Activated CD4-positive, alpha-beta T cell treated with anti-CD3 and anti-CD28 coated beads for 36 hours (primary cell): ENCODE results near the gene PSMD9. TPM values are rescaled to one million over a fixed set of nuclear protein-coding genes. Genes with fewer than 3 reads are reported as not detected.
"Not testable (repeated sequence)": the region's sequence is repeated elsewhere in the genome, so short reads cannot be mapped to it uniquely, and the experiment has no call there.

Experiments
- ATAC-seq: fragments of 200-7000 bp; cut with Tn5 transposase; one replicate; pipeline ENCODE4 v1.10.0; 2021; ENCODE audit warnings: mild to moderate bottlenecking, moderate library complexity
- CTCF ChIA-PET: fragments of 350-600 bp; sonication (Branson Sonifier 250); formaldehyde crosslinking; loops from one replicate; lab custom pipeline; 2021; ENCODE audit warnings: antibody characterized with exemption; lab: Charles Lee
- POLR2A ChIA-PET: fragments of 350-600 bp; sonication (Branson Sonifier 250); formaldehyde crosslinking; loops from one replicate; lab custom pipeline; 2021; ENCODE audit warnings: antibody characterized with exemption, inconsistent platforms; lab: Charles Lee
- DNase-seq: peaks from one replicate; pipeline ENCODE4 v3.0.0-alpha.2; 2020
- H3K27ac Mint-ChIP-seq: one replicate; pipeline ENCODE4 v1.8.0; 2021; ENCODE audit warnings: mixed read lengths
- H3K27me3 Mint-ChIP-seq: one replicate; pipeline ENCODE4 v1.8.0; 2021; ENCODE audit warnings: mixed read lengths
- H3K36me3 Mint-ChIP-seq: one replicate; pipeline ENCODE4 v1.8.0; 2021; ENCODE audit warnings: low read depth, mixed read lengths
- H3K4me1 Mint-ChIP-seq: one replicate; pipeline ENCODE4 v1.8.0; 2021; ENCODE audit warnings: mixed read lengths
- H3K4me3 Mint-ChIP-seq: one replicate; pipeline ENCODE4 v1.8.0; 2021; ENCODE audit warnings: mild to moderate bottlenecking, moderate library complexity, mixed read lengths
- H3K9me3 Mint-ChIP-seq: one replicate; pipeline ENCODE4 v1.8.0; 2021; ENCODE audit warnings: low read depth, mixed read lengths
- intact Hi-C, 2 experiments: fragments of 100-400 bp; cut with DNase I in 1 of 2; cut with micrococcal nuclease in 1 of 2; formaldehyde crosslinking; loops; one replicate each; pipeline versions ENCODE4 v1.14.2 to v1.15.1; 2022 to 2024; cut with DNase I, micrococcal nuclease
- total RNA-seq, 2 experiments: library from RNA; stranded (reverse); gene quantifications; one replicate each; pipeline ENCODE4 v1.2.3, GENCODE V29; 2021

Gene PSMD9
- total RNA-seq, 2 experiments from 2014 or later = 50.4 to 56.2 TPM

DNA sequence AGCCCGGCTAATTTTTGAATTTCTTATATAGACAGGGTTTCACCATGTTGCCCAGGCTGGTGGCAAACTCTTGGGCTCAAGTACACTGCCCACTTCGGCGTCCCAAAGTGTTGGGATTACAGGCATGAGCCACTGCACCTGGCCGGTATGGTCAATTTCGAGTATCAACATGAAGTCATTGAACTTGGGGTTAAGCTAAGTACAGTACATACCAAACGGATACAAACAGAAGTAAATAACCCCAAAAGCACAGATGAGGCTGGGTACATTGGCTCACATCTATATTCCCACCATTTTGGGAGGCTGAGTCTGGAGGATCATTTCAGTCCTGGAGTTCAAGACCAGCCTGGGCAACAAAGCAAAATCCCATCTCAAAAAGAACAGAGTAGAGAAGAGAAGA is 13.0 kb upstream of the PSMD9 start:
- no peaks in the 10 kb centered on the region for H3K9me3 Mint-ChIP-seq
- DNase-seq (no peak), ATAC-seq (no peak)
- H3K36me3 Mint-ChIP-seq = no peaks in the 10 kb centered on the region
- H3K4me3 Mint-ChIP-seq = no peak overlapping the region
- H3K27me3 Mint-ChIP-seq = no peaks in the 10 kb centered on the region
- H3K4me1 Mint-ChIP-seq = peaks cover 5% of the 10 kb centered on the region
- no peak overlapping the region for H3K27ac Mint-ChIP-seq
- intact Hi-C loops = no loop called here
- ChIA-PET POLR2A (no interaction called here), CTCF (interaction anchor here (0.6 kb wide), 1 partner anchor 153 kb away, joined by 3 read pairs; no protein-coding TSS in a partner anchor)

- DNase-seq, intact Hi-C loops, H3K36me3 Mint-ChIP-seq, POLR2A ChIA-PET, H3K9me3 Mint-ChIP-seq, H3K27me3 Mint-ChIP-seq, H3K27ac Mint-ChIP-seq, H3K4me3 Mint-ChIP-seq, ATAC-seq, H3K4me1 Mint-ChIP-seq: not testable (repeated sequence)
- CTCF ChIA-PET = interaction anchor here (0.6 to 1.1 kb wide), 2 partner anchors 12 to 152 kb away, joined by 3 to 5 read pairs; partner anchors contain the start of gene PSMD9
Observed at GRCh38 chr12:121876080-121876447, 12.5 kb upstream of the PSMD9 start.

DNA sequence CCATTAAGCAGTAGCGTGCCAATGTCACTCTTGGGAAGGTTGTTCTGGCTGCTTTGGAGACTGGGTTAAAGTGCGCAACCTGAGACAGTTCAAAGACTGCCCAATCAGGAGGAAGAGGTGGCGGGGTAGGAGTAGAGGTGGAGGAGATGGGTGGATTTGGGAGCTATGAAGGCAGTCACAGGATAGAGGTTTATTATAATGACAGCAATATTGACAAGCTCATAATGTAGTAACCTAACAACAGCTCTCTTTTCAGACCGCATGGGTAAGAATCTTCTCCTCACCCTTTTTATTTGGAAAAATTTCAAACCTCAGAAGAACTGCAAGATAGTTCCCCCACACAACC is 5.3 kb upstream of the PSMD9 start:
- Mint-ChIP-seq H3K27me3 (no peaks in the 10 kb centered on the region), H3K36me3 (no peaks in the 10 kb centered on the region), H3K4me1 (peaks cover 4% of the 10 kb centered on the region), H3K4me3 (no peak overlapping the region), H3K9me3 (no peaks in the 10 kb centered on the region), H3K27ac (no peak overlapping the region)
- ChIA-PET POLR2A (no interaction called here), CTCF (interaction anchor here (0.8 to 1.4 kb wide), 3 partner anchors 10 to 243 kb away, joined by 3 to 5 read pairs (median 3); no protein-coding TSS in a partner anchor)
- intact Hi-C loops = no loop called here
- DNase-seq = no peak
- ATAC-seq = no peak

DNA sequence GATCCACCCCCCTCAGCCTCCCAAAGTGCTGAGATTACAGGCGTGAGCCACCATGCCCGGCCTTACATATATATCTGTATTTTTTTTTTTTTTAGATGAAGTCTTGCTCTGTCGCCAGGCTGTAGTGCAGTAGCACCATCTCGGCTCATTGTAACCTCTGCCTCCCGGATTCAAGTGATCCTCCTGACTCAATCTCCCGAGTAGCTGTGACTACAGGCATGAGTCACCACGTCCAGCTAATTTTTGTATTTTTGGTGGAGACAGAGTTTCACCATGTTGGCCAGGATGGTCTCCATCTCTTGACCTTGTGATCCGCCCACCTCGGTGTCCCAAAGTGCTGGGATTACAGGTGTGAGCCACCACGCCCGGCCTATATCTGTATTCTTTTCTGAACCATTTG is 3.5 kb upstream of the PSMD9 start:
- peaks cover 15% of the 10 kb centered on the region for H3K4me1 Mint-ChIP-seq
- H3K36me3 Mint-ChIP-seq, H3K9me3 Mint-ChIP-seq, H3K4me3 Mint-ChIP-seq, H3K27ac Mint-ChIP-seq, ATAC-seq, DNase-seq, POLR2A ChIA-PET, H3K27me3 Mint-ChIP-seq: not testable (repeated sequence)
- CTCF ChIA-PET = interaction anchor here (0.6 to 1.1 kb wide), 4 partner anchors 73 to 185 kb away, joined by 3 read pairs; partner anchors contain the start of gene RHOF
- intact Hi-C loops = loop anchor here in 1 of 2 experiments (5.0 kb wide), 1 partner anchor 198 kb away; no protein-coding TSS in a partner anchor

DNA sequence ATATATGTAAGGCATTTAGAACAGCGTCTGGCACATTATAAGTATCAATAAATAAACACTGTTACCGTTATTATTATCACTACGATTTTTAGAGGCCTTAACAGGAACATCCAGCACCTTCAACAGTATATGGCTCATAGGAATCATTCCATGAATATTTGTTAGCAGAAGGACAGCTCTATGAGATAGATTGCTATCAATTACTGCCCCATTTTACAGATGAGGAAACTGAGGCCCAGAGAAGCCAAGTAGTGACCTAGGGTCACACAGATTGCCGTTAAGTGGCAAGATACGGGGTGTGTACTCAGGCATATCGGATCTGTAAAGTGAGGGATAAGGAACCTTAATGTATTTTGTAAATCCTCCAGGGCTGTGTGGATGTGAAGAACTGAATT is 510 bp upstream of the PSMD9 start:
- no peaks in the 10 kb centered on the region for H3K9me3 Mint-ChIP-seq
- H3K27ac Mint-ChIP-seq = peak overlapping the region; percentile 79
- no peak for DNase-seq
- H3K4me1 Mint-ChIP-seq = peaks cover 27% of the 10 kb centered on the region
- no peak for ATAC-seq
- intact Hi-C loops = loop anchor here (1.0 to 5.0 kb wide), 15 partner anchors 30 to 639 kb away; partner anchors contain the start of genes ORAI1 (in 2 of the 2), CFAP251 (in 1 of the 2), DIABLO (in 1 of the 2) and KNTC1 (in 1 of the 2)
- no peaks in the 10 kb centered on the region for H3K27me3 Mint-ChIP-seq
- POLR2A ChIA-PET = interaction anchor here (0.6 to 1.4 kb wide), 6 partner anchors 11 to 293 kb away, joined by 3 to 5 read pairs (median 3); partner anchors contain the start of gene RHOF
- peak overlapping the region; percentile 89 for H3K4me3 Mint-ChIP-seq
- CTCF ChIA-PET = interaction anchor here (0.6 to 4.7 kb wide), 23 partner anchors 9 to 523 kb away, joined by 3 to 82 read pairs (median 4); partner anchors contain the start of genes CFAP251, MORN3, RHOF and TMEM120B
- H3K36me3 Mint-ChIP-seq = peaks cover 12% of the 10 kb centered on the region

GRCh38 chr12:121889274-121889624 is 659 bp downstream of the PSMD9 start:
- peaks cover 39% of the 10 kb centered on the region for H3K4me1 Mint-ChIP-seq
- intact Hi-C loops = loop anchor here (1.0 to 5.0 kb wide), 5 partner anchors 112 to 422 kb away; partner anchors contain the start of genes ORAI1 (in 1 of the 2) and VPS33A (in 1 of the 2)
- H3K9me3 Mint-ChIP-seq = no peaks in the 10 kb centered on the region
- POLR2A ChIA-PET = interaction anchor here (1.4 kb wide), 1 partner anchor 95 kb away, joined by 5 read pairs; the partner anchor contains the start of gene RHOF
- no peaks in the 10 kb centered on the region for H3K27me3 Mint-ChIP-seq
- ATAC-seq (no peak), DNase-seq (no peak)
- H3K4me3 Mint-ChIP-seq = peak overlapping the region; percentile 89
- peaks cover 18% of the 10 kb centered on the region for H3K36me3 Mint-ChIP-seq
- CTCF ChIA-PET = interaction anchor here (0.6 to 4.7 kb wide), 4 partner anchors 17 to 109 kb away, joined by 3 to 82 read pairs (median 12); partner anchors contain the start of genes CFAP251 and RHOF
- H3K27ac Mint-ChIP-seq = peak overlapping the region; percentile 98

DNA sequence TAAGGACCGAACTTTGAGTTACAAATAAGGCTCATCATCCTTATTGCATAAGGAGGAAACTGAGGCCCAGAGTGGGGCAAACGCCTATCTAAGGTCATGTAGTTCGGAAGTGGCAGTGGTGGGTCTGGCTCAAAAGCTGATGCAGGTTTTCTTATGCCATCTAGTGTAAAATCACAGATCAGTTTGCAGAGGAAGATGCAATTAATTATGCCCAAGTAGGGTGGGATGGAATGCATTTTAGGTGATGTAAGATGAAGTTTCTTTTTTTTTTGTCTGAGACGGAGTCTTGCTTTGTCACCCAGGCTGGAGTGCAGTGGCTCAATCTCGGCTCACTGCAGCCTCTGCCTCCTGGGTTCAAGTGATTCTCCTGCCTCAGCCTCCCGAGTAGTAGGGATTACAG is 1.1 kb downstream of the PSMD9 start:
- peak overlapping the region; percentile 98 for H3K27ac Mint-ChIP-seq

DNA sequence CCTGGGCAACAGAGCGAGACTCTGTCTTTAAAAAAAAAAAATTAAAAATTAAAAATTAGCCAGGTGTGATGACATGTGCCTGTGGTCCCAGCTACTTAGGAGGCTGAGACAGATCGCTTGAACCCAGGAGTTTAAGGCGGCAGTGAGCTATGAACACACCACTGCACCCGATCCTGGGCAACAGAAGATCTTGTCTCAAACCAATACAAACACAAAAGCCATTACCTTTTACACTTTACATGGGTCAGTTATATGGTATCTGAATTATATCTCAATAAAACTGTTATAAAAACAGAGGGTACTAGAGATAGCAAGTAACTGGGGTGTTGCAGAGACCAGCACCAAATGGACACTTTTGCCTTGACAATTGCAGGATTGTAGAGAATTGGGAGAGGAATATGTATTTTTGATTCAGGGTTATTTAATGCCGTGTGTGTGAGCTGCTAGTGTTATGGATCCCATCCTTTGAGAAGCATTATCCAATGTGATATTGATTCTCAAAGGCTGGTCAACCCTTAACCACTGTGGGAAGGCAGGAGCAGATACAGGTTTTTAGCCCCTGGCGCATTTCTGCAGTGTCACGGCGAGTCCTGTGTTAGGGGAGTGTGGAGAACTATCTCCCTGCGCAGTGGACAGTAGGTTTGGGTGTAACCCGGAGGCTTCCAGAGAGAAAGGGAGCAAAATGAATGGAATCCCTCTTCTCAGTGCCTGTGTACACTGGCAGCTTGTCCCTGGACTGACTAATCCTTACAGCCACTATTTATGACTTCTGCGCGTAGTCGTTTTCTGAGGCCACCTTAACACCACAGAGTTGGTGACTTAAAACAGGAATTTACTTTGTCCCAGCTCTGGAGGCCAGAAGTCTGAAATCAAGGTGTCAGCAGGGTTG is 4.3 kb downstream of the PSMD9 start:
- intact Hi-C loops = no loop called here
- DNase-seq = peak; percentile 8
- Mint-ChIP-seq H3K4me3 (no peak overlapping the region), H3K4me1 (peaks cover 44% of the 10 kb centered on the region), H3K36me3 (peaks cover 33% of the 10 kb centered on the region), H3K27me3 (no peaks in the 10 kb centered on the region), H3K27ac (peak overlapping the region; percentile 86), H3K9me3 (no peaks in the 10 kb centered on the region)
- no peak for ATAC-seq
- ChIA-PET CTCF (interaction anchor here (0.6 to 3.4 kb wide), 8 partner anchors 10 to 740 kb away, joined by 3 to 23 read pairs (median 4); partner anchors contain the start of gene RHOF), POLR2A (no interaction called here)

More for the DNA sequence above, 1.1 kb downstream of the PSMD9 start:
- H3K9me3 Mint-ChIP-seq, ATAC-seq, H3K27me3 Mint-ChIP-seq, POLR2A ChIA-PET: not testable (repeated sequence)
- H3K4me1 Mint-ChIP-seq = peaks cover 43% of the 10 kb centered on the region
- H3K36me3 Mint-ChIP-seq = peaks cover 22% of the 10 kb centered on the region
- peak overlapping the region; percentile 89 for H3K4me3 Mint-ChIP-seq
- intact Hi-C loops = loop anchor here (1.0 to 5.0 kb wide), 5 partner anchors 113 to 422 kb away; partner anchors contain the start of genes ORAI1 (in 1 of the 2) and VPS33A (in 1 of the 2)
- CTCF ChIA-PET = interaction anchor here (0.6 to 4.7 kb wide), 3 partner anchors 17 to 93 kb away, joined by 3 to 82 read pairs (median 20); partner anchors contain the start of genes CFAP251 and RHOF
- DNase-seq = peak; percentile 14

- peak overlapping the region; percentile 8 for H3K4me3 Mint-ChIP-seq
- H3K9me3 Mint-ChIP-seq = no peaks in the 10 kb centered on the region
- ATAC-seq = peak; percentile 82
- DNase-seq = peak; percentile 61
- H3K27me3 Mint-ChIP-seq = no peaks in the 10 kb centered on the region
- peak overlapping the region; percentile 86 for H3K27ac Mint-ChIP-seq
- H3K4me1 Mint-ChIP-seq = peaks cover 43% of the 10 kb centered on the region
- intact Hi-C loops = no loop called here
- CTCF ChIA-PET = interaction anchor here (0.6 to 3.4 kb wide), 10 partner anchors 11 to 897 kb away, joined by 3 to 23 read pairs (median 4); partner anchors contain the start of genes CFAP251 and RHOF
- H3K36me3 Mint-ChIP-seq = peaks cover 33% of the 10 kb centered on the region
- POLR2A ChIA-PET = interaction anchor here (0.7 kb wide), 1 partner anchor 1028 kb away, joined by 4 read pairs; no protein-coding TSS in a partner anchor
Observed at GRCh38 chr12:121893961-121894460, 5.4 kb downstream of the PSMD9 start.

GRCh38 chr12:121894633-121895032 is 6.0 kb downstream of the PSMD9 start:
- Mint-ChIP-seq H3K27me3 (no peaks in the 10 kb centered on the region), H3K36me3 (peaks cover 32% of the 10 kb centered on the region), H3K4me1 (peaks cover 38% of the 10 kb centered on the region), H3K9me3 (no peaks in the 10 kb centered on the region), H3K4me3 (no peak overlapping the region), H3K27ac (peak overlapping the region; percentile 86)
- ATAC-seq (peak; percentile 28), DNase-seq (peak; percentile 14)
- intact Hi-C loops = no loop called here
- ChIA-PET CTCF (interaction anchor here (1.0 to 1.2 kb wide), 2 partner anchors 24 to 61 kb away, joined by 3 to 5 read pairs; partner anchors contain the start of gene CFAP251), POLR2A (no interaction called here)

DNA sequence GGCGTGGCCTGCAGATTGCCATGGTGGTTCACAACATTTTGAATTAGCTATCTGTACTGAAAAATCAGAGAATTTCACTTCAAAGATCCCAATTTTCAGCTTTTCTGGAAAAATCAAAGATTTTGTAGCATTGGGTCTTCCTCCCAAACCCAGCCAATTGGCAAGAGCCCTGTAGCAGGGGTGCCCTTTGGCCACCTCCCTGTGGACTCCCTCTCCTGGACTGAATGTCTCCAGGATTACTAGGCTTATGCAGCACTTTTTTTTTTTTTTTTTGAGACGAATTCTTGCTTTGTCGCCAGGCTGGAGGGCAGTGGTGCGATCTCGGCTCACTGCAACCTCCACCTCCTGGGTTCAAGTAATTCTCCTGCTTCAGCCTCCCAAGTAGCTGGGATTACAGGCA is 9.7 kb downstream of the PSMD9 start:
- intact Hi-C loops = no loop called here
- Mint-ChIP-seq H3K27ac (no peak overlapping the region), H3K27me3 (no peaks in the 10 kb centered on the region), H3K4me1 (peaks cover 18% of the 10 kb centered on the region), H3K4me3 (no peak overlapping the region), H3K9me3 (no peaks in the 10 kb centered on the region), H3K36me3 (peaks cover 39% of the 10 kb centered on the region)
- POLR2A ChIA-PET = no interaction called here
- ATAC-seq = no peak
- DNase-seq = no peak
- CTCF ChIA-PET = interaction anchor here (0.7 kb wide), 1 partner anchor 296 kb away, joined by 3 read pairs; no protein-coding TSS in a partner anchor
